ENCODE data around the gene GPHN.

The GPHN gene

DNA sequence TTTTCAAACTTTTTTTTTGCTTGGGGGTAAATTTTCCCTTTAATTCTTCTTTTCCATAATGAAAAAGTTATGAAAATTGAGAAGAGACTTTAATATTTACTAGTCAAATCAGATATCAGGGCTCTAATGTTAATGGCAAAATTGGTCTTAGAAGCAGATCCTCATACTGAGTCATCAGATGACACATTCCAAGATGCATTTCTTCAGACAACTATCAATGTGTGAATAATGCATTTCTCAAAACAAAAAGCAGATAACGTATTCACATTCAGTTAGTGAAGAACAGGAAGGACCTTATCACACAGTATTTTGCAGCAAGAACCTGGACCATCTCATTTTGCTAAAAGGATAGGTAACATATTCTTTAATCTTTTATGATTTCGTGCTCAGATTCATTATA, 130.7 kb downstream of the GPHN start:
- H3K27me3 ChIP-seq = no peaks in the 10 kb centered on the region
- no peaks in the 10 kb centered on the region for H3K9me3 ChIP-seq
- H3K27ac ChIP-seq = no peak overlapping the region
- no peaks in the 10 kb centered on the region for H3K4me1 ChIP-seq
- TF ChIP-seq, protein P1, sequence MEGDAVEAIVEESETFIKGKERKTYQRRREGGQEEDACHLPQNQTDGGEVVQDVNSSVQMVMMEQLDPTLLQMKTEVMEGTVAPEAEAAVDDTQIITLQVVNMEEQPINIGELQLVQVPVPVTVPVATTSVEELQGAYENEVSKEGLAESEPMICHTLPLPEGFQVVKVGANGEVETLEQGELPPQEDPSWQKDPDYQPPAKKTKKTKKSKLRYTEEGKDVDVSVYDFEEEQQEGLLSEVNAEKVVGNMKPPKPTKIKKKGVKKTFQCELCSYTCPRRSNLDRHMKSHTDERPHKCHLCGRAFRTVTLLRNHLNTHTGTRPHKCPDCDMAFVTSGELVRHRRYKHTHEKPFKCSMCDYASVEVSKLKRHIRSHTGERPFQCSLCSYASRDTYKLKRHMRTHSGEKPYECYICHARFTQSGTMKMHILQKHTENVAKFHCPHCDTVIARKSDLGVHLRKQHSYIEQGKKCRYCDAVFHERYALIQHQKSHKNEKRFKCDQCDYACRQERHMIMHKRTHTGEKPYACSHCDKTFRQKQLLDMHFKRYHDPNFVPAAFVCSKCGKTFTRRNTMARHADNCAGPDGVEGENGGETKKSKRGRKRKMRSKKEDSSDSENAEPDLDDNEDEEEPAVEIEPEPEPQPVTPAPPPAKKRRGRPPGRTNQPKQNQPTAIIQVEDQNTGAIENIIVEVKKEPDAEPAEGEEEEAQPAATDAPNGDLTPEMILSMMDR (IDR thresholded peaks at IDR 0.05) = no peak
- no peak overlapping the region for H3K4me3 ChIP-seq
- no peaks in the 10 kb centered on the region for H3K36me3 ChIP-seq
- no peak for DNase-seq
- intact Hi-C loops (cut with DNase I; ENCODE audit: low total_unique reads) = no loop called here

DNA sequence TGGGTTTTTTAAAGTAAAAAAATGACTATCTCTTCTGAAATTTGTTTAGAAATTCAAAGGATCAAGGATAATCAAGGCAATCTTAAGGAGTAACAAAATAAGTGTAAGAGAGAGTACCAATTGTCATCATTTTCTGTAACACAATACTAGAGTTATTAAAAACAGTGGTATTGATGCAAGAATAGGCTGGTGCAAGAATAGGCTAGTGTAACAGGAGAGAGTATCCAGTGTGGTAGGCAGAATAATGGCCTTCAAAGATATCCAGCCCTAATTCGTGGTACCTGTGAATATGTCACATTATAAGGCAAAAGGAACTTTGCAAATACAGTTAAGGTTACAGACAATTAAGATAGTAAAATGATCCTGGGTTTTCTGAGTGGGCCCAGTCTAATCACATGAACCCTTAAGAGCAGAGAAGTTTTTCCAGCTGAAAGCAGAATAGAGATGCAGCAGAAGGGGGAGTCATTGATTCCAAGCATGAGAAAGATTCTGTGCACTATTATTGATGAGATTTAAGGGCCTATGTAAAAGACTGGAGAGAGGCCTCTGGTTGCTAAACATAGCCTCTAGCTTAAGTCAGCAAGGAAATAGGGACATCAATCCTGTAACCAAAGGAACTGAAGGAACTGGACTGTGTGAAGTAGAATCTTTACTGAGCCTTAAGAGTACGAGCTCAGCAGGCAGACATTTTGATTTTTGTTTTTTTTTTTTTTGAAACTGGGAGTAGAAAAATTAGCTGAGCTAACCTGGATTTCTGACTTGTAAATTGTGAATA, 134.1 kb downstream of the GPHN start:
- Histone ChIP-seq H3K27ac (no peak overlapping the region), H3K9me3 (no peaks in the 10 kb centered on the region), H3K4me1 (no peaks in the 10 kb centered on the region), H3K27me3 (no peaks in the 10 kb centered on the region), H3K36me3 (no peaks in the 10 kb centered on the region), H3K4me3 (no peak overlapping the region)
- DNase-seq = no peak
- intact Hi-C loops (cut with DNase I; ENCODE audit: low total_unique reads) = no loop called here
- TF ChIP-seq, protein P1 (IDR thresholded peaks at IDR 0.05) = no peak

DNA sequence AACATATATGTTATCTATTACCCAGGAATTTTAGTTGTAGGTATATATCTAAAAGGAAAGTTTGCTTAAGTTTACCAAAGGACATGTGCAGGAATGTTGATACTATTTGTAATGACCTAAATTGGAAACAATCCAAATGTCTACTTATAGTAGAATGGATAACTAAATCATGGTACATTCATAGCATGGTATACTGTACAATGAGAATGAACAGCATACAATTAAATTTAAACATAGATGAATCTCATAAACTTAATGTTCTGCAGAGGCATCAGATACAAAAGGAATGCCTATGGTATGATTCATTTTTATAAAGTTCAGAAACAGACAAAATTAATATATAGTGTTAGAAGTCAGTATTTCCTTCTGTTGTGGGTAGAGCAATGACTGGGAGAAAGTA, 135.4 kb downstream of the GPHN start:
- no peaks in the 10 kb centered on the region for H3K27me3 ChIP-seq
- intact Hi-C loops (cut with DNase I; ENCODE audit: low total_unique reads) = no loop called here
- DNase-seq = no peak
- H3K27ac ChIP-seq = no peak overlapping the region
- H3K9me3 ChIP-seq = no peaks in the 10 kb centered on the region
- no peaks in the 10 kb centered on the region for H3K36me3 ChIP-seq
- TF ChIP-seq, protein P1 (IDR thresholded peaks at IDR 0.05) = no peak
- no peaks in the 10 kb centered on the region for H3K4me1 ChIP-seq
- H3K4me3 ChIP-seq = no peak overlapping the region

DNA sequence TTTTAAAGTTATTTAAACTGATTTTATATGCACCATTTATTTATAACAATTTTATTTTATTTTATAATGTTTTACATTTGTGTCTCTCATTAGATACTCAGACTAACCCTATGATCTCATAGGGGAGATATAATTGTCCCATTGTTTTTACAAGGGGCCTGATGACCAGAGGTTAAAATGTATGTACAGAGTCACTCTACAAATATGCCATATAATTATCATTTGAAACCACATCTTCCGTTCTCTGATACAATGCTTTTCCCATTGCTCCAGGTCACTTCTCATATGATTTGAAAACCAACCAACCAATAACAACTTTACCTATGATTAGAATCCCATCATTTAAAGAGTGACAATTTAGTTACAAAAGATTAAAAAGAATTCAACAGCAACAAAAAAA, 137.8 kb downstream of the GPHN start:
- Histone ChIP-seq H3K4me1 (no peaks in the 10 kb centered on the region), H3K27ac (no peak overlapping the region), H3K36me3 (no peaks in the 10 kb centered on the region), H3K4me3 (no peak overlapping the region), H3K27me3 (no peaks in the 10 kb centered on the region), H3K9me3 (no peaks in the 10 kb centered on the region)
- TF ChIP-seq, protein P1 (IDR thresholded peaks at IDR 0.05) = no peak
- DNase-seq = no peak
- intact Hi-C loops (cut with DNase I; ENCODE audit: low total_unique reads) = no loop called here

DNA sequence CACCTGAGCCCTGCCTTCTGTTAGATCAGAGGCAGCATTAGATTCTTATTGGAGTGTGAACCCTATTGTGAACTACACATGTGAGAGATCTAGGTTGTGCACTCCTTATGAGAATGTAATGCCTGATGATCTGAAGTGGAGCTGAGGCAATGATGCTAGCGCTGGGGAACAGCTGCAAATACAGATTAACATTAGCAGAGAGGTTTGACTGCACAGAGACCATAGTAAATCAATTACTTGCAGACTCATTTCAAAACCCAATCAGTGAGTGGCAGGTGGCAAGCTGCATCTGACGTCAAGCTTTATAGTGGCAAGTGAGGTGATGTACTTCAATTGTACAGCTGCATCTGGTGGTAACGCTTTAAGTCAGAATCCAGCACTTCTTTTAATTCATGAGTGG, 141.6 kb downstream of the GPHN start:
- TF ChIP-seq, protein P1 (IDR thresholded peaks at IDR 0.05) = no peak
- intact Hi-C loops (cut with DNase I; ENCODE audit: low total_unique reads) = no loop called here
- Histone ChIP-seq H3K4me3 (no peak overlapping the region), H3K27me3 (no peaks in the 10 kb centered on the region), H3K36me3 (no peaks in the 10 kb centered on the region), H3K4me1 (no peaks in the 10 kb centered on the region), H3K27ac (no peak overlapping the region), H3K9me3 (no peaks in the 10 kb centered on the region)
- no peak for DNase-seq
